HG03520 (cell line): ENCODE results near the gene POLR2F.

Experiments used
- ATAC-seq: cut with Tn5 transposase; IDR thresholded peaks from one replicate; pipeline ENCODE4 v1.9.1; 2021; ENCODE audit warnings: mild to moderate bottlenecking, moderate library complexity; ENCODE audit not compliant: unreplicated experiment

Gene POLR2F

GRCh38 chr22:37998543-37998942 is 45.0 kb downstream of the POLR2F start:
- ATAC-seq: no peak

- ATAC-seq: no peak
Observed at GRCh38 chr22:37999236-37999635, 45.7 kb downstream of the POLR2F start.

- ATAC-seq: no peak
Observed at GRCh38 chr22:37999640-38000272, 46.3 kb downstream of the POLR2F start.

GRCh38 chr22:38005943-38006342 is 52.4 kb downstream of the POLR2F start:
- ATAC-seq: no peak

- no peak for ATAC-seq
Observed at GRCh38 chr22:38006906-38007305, 53.4 kb downstream of the POLR2F start.

- ATAC-seq: no peak
Observed at GRCh38 chr22:38007330-38007902, 53.9 kb downstream of the POLR2F start.

DNA sequence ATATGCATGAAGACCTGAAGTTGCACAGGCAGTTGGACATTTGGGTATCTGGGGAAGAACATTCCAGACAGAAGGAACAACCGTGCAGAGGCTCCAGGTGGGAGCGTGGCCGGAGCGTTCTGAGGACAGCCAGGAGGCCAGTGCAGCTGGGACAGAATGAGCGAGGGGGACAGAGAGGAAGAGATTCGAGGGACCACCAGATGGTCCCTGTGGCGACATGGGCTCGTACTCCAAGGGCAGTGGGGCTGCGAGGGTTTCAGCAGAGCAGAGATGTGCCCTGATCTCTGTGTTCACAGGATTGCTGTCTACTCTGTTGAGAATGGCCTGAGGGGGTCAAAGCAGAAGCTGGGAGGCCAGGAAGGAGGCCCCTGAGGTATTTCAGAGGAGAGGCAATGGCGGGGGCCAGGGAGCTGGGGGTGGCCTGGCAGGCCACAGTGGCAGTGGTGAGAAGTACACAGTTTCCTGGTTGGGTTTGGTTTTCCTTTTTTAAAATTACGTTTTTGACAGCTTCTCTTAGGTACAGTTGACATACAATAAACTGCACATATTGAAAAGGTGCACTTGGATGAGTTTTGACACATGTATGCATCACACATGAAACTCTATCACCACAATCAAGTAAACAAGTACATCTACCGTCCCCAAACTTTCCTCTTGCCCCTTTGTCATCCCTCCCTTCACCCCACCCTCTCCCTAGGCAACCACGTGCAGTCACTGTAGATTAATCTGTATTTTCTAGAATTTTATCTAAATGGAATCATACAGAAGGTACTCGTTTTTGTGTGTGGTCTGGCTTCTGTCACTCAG is 55.7 kb downstream of the POLR2F start:
- ATAC-seq: no peak

DNA sequence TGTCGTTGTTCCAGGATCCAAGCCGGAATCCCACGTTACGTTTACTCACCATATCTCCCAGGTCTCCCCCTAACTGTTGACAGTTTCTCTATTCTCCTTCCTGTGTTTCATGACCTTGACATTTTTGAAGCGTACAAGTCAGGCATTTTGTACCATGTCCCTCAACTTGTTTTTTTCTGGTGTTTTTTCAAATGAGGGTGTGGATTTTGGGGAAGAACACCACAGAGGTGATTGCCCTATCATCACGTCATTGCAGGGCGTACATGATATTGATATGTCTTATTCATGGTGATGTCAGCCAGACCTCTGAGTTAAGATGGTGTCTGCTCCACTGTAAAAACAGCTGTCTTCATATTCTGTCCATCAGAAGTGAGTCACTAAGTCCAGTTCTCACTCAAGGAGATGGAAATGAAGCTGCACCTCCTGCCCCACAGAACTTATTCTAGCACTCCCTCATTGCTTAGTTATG is 59.1 kb downstream of the POLR2F start:
- ATAC-seq: no peak

GRCh38 chr22:38014083-38014482 is 60.6 kb downstream of the POLR2F start:
- ATAC-seq: no peak

DNA sequence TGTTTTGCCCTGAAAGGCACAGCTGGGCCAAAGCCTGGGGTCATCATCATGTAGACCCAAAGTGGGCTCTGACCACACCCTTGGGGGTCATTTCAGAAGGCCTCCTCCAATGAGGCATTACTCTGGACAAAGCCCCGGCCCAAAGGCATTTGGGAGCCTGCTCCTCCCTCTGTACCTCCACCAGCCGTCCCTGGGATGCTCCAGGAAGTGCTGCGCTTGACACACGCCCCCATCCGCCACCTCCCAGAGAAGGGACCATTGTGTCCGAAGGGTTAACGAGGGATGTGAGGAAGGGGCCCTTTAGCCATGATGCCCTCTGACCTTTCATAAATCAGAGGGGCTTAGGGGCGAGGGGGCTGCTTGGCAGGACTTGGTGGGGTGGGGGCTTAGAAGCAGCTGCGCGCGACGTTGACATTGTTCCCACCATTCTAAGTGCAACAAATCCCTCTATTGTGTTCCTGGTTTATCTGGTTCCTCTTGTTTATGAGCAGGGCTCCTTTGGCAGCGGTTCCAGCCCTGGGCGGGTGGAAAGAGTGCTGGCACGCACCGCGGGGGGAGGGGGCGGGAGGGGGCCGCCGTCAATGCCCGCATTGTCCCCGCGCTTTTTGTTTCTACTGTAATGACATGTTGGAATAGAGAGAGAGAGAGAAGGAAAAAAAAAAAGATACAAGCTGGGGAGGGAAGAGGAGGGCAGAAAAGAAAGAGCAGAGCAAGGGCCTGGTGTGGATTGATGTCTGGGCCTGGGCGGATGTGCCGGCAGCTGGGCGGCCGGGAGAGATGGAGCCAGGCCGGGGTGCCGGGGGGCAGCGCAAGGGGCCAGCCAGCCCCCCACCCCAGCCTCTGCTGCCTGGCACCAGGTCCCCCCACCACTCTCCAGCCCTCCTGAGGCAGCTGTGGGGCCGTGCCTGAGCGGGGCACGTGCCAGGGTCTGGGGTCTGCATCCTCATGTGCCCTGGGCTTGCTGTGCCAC is 63.0 kb downstream of the POLR2F start:
- ATAC-seq: no peak

GRCh38 chr22:38017272-38017920 is 63.9 kb downstream of the POLR2F start:
- ATAC-seq: no peak

DNA sequence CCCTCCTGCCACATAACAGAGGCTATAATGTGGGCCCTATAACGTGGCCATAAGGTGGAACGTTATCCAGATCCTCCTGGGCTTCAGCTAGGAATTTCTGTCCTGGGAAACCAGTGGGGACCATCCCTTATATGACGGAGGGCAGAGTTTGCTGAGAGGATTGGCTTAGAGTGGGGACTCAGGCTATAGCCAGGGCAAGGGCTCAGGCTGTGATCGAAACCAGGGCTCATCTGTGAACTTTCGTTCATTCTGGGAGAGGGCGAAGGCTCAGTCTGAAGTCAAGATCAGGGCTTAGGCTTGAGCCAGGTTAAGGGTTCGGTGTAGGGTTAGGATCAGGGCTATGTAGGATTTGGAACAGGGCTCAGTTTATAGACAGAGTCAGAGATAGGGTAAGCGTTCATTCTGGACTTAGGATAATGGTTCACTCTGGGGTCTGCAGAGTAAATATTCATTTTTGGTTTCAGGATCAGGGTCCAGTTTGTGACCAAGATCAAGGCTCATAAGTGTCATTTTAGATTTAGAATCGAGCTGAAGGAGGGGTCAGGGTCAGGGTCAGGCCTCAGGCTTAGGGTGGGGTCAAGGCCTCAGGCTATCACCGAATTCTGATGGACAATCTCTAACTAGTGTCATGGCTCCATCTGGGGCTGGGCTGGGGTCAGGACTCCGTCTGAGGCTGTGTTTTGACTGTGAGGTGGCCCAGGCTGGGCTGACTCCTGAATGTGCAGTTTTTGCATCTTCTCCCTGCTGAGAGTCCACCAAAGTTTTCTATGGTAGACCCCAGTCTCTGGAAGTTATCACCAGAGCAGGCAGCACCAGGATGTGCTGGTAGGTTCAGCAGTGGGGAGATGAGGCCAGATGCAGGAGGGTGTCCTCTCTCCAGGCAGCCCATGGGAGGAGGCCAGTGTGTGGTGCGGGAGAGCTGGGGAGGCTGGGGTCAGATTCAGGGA is 64.7 kb downstream of the POLR2F start:
- no peak for ATAC-seq
